ENCODE data around the gene MAGI3. TPM values are rescaled to one million over a fixed set of nuclear protein-coding genes. Genes with fewer than 3 reads are reported as not detected.
"Not testable (repeated sequence)": the region's sequence is repeated elsewhere in the genome, so short reads cannot be mapped to it uniquely, and the experiment has no call there.

The MAGI3 gene
- total RNA-seq, 1 donor from 2014 or later, result 17.6 TPM

GRCh38 chr1:113701429-113701828 lies 311.1 kb downstream of the MAGI3 start:
- Mint-ChIP-seq H3K27ac (ENCODE audit: unreplicated experiment) (no peak overlapping the region), H3K4me3 (no peak overlapping the region), H3K36me3 (ENCODE audit: low read depth) (peaks cover 33% of the 10 kb centered on the region), H3K4me1 (peaks cover 4% of the 10 kb centered on the region), H3K9me3 (no peaks in the 10 kb centered on the region), H3K27me3 (ENCODE audit: low read depth) (no peaks in the 10 kb centered on the region)
- no peak for DNase-seq (ENCODE audit: low read depth, low spot score)
- no peak for TF ChIP-seq CTCF (conservative IDR thresholded peaks at IDR 0.05)

GRCh38 chr1:113714606-113715269 lies 324.4 kb downstream of the MAGI3 start:
- H3K36me3 Mint-ChIP-seq (ENCODE audit: low read depth), result peaks cover 52% of the 10 kb centered on the region
- peaks cover 19% of the 10 kb centered on the region for H3K9me3 Mint-ChIP-seq
- no peaks in the 10 kb centered on the region for H3K4me1 Mint-ChIP-seq
- H3K4me3 Mint-ChIP-seq, result no peak overlapping the region
- peak overlapping the region; percentile 2 for H3K27ac Mint-ChIP-seq (ENCODE audit: unreplicated experiment)
- TF ChIP-seq CTCF (conservative IDR thresholded peaks at IDR 0.05), result no peak
- DNase-seq (ENCODE audit: low read depth, low spot score), result no peak
- H3K27me3 Mint-ChIP-seq (ENCODE audit: low read depth), result no peaks in the 10 kb centered on the region

- not testable (repeated sequence) for H3K27me3 Mint-ChIP-seq (ENCODE audit: low read depth); H3K4me1 Mint-ChIP-seq; DNase-seq (ENCODE audit: low read depth, low spot score); H3K27ac Mint-ChIP-seq (ENCODE audit: unreplicated experiment); H3K4me3 Mint-ChIP-seq
- Mint-ChIP-seq H3K9me3 (peaks cover 27% of the 10 kb centered on the region), H3K36me3 (ENCODE audit: low read depth) (peaks cover 66% of the 10 kb centered on the region)
These were observed 327.2 kb downstream of the MAGI3 start for GRCh38 chr1:113717506-113717905.

- not testable (repeated sequence) for H3K4me1 Mint-ChIP-seq; H3K27me3 Mint-ChIP-seq (ENCODE audit: low read depth); H3K4me3 Mint-ChIP-seq; DNase-seq (ENCODE audit: low read depth, low spot score); H3K27ac Mint-ChIP-seq (ENCODE audit: unreplicated experiment)
- Mint-ChIP-seq H3K9me3 (peaks cover 28% of the 10 kb centered on the region), H3K36me3 (ENCODE audit: low read depth) (peaks cover 73% of the 10 kb centered on the region)
These were observed 328.3 kb downstream of the MAGI3 start for GRCh38 chr1:113718621-113719020.

- Mint-ChIP-seq H3K4me3 (no peak overlapping the region), H3K4me1 (no peaks in the 10 kb centered on the region), H3K36me3 (ENCODE audit: low read depth) (peaks cover 70% of the 10 kb centered on the region), H3K9me3 (peaks cover 30% of the 10 kb centered on the region), H3K27ac (ENCODE audit: unreplicated experiment) (no peak overlapping the region), H3K27me3 (ENCODE audit: low read depth) (no peaks in the 10 kb centered on the region)
- TF ChIP-seq CTCF (conservative IDR thresholded peaks at IDR 0.05), result no peak
- no peak for DNase-seq (ENCODE audit: low read depth, low spot score)
These were observed 330.7 kb downstream of the MAGI3 start for GRCh38 chr1:113721010-113721409.

GRCh38 chr1:113732802-113733201 lies 342.5 kb downstream of the MAGI3 start:
- Mint-ChIP-seq H3K36me3 (ENCODE audit: low read depth) (peaks cover 27% of the 10 kb centered on the region), H3K9me3 (no peaks in the 10 kb centered on the region), H3K4me3 (no peak overlapping the region), H3K27me3 (ENCODE audit: low read depth) (no peaks in the 10 kb centered on the region), H3K4me1 (no peaks in the 10 kb centered on the region), H3K27ac (ENCODE audit: unreplicated experiment) (no peak overlapping the region)
- TF ChIP-seq CTCF (conservative IDR thresholded peaks at IDR 0.05), result no peak
- no peak for DNase-seq (ENCODE audit: low read depth, low spot score)

Measured in neural crest cell (in vitro differentiated cells).